Fibroblast of the aortic adventitia (primary cell): ENCODE results near the gene PCNT. TPM values are rescaled to one million over a fixed set of nuclear protein-coding genes. Genes with fewer than 3 reads are reported as not detected.

Experiments used
- DNase-seq: peaks from one replicate; pipeline ENCODE4 v3.0.0-alpha.2; 2010; ENCODE audit warnings: low read depth
- H3K4me3 ChIP-seq: 2 replicates; pipeline ENCODE4 v1.5.1; 2011; ENCODE audit warnings: low read depth, mild to moderate bottlenecking, control low read depth, low read length, moderate library complexity
- total RNA-seq: library from RNA; depleted of rRNA; stranded (reverse); fragments of >200 nt; gene quantifications from 2 replicates; pipeline ENCODE4 v1.2.3, GENCODE V29; 2012; ENCODE audit warnings: low replicate concordance
- TF ChIP-seq, protein P1 (sequence below): IDR thresholded peaks from 2 replicates; pipeline ENCODE4 v1.5.1; 2011; ENCODE audit warnings: mild to moderate bottlenecking, low read length, control low read depth, inconsistent platforms; ENCODE audit not compliant: insufficient read depth

The PCNT gene
- total RNA-seq, 1 donor, result 27.8 TPM

DNA sequence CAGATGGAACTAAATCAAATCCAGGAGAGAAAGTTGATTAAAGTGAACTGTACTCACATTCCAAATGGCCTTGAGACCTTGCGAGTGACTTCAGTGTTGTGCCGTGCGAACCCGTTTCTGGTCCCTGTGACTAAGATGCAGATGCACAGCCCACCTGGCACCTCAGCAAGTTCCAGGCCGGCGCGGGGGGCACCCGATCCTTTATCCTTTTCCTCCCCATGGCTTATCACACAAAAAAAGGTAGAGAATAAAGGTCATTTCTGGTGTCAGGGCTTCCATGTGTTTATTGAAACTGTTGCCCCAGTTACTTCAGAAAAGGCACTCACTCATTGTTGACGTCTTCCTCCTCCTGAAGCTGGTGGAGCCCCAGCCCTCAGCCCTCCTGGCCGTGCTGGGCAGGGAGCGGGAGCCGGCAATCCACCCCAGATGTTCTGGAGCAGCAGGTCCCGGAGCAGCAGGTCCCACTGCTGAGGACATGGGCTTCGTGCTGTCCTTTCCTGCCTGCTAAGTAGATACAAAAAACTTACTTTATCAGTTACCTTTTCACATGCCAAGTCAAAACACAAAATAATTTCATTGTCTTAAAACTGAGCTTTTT lies 53.0 kb downstream of the PCNT start:
- no peak overlapping the region for H3K4me3 ChIP-seq
- TF ChIP-seq, protein P1, sequence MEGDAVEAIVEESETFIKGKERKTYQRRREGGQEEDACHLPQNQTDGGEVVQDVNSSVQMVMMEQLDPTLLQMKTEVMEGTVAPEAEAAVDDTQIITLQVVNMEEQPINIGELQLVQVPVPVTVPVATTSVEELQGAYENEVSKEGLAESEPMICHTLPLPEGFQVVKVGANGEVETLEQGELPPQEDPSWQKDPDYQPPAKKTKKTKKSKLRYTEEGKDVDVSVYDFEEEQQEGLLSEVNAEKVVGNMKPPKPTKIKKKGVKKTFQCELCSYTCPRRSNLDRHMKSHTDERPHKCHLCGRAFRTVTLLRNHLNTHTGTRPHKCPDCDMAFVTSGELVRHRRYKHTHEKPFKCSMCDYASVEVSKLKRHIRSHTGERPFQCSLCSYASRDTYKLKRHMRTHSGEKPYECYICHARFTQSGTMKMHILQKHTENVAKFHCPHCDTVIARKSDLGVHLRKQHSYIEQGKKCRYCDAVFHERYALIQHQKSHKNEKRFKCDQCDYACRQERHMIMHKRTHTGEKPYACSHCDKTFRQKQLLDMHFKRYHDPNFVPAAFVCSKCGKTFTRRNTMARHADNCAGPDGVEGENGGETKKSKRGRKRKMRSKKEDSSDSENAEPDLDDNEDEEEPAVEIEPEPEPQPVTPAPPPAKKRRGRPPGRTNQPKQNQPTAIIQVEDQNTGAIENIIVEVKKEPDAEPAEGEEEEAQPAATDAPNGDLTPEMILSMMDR, result no peak
- DNase-seq, result no peak

DNA sequence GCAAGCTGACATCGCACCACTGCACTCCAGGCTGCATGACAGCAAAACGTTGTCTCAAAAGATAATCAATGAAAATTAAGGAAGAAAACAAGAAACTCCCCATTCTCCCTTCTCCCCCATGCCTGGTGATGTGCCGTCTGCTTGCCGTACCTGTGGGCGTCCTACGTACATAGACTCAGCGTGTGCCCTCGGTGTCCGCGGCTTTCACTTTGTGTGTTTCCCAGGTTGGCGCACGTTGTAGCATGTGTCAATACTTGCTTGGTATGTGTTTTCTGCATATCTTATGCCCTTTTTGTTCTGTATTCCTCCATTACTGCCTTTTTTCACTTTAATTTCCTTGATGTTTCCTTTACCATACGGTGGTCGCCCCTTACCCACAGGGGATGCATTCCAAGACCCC lies 53.8 kb downstream of the PCNT start:
- TF ChIP-seq, protein P1, result no peak
- DNase-seq, result no peak
- H3K4me3 ChIP-seq, result no peak overlapping the region

DNA sequence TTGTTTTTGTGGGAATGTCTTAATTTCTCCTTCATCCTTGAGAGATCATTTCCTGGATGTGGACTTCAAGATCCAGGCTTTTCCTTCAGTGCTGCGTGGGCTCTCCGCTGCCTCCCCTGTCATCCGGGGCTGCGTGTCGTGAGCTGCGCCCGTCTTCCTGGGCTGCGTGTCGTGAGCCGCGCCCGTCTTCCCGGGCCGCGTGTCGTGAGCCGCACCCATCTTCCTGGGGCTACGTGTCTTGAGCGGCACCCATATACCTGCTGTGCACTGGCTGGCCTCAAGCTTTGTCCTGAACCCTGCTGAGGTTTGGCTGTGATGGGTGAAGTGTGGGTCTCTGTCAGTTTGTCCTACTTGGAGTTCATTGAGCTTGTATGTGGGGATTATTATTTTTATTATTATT lies 55.1 kb downstream of the PCNT start:
- H3K4me3 ChIP-seq, result no peak overlapping the region
- no peak for DNase-seq
- TF ChIP-seq, protein P1, result no peak

DNA sequence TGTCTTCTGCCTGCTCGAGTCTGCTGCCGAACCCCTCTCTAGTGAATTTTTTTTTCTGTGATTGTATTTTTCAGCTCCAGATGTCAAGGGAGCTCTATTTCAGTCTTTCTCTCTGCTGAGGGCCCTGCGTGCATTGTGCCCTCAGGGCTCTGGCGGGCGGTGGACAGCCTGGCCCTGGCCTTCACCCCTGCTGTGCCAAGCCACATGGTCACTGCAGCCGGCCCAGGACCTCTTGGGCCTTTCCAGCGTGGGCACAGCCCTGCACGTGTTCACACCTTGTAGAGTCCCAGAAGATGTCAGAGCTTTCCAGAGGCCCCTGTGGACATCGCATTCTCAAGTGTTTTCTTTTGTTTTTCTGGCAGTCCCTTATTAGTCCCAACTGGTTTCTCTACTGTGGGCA lies 55.7 kb downstream of the PCNT start:
- H3K4me3 ChIP-seq, result no peak overlapping the region
- DNase-seq, result no peak
- TF ChIP-seq, protein P1, result no peak

DNA sequence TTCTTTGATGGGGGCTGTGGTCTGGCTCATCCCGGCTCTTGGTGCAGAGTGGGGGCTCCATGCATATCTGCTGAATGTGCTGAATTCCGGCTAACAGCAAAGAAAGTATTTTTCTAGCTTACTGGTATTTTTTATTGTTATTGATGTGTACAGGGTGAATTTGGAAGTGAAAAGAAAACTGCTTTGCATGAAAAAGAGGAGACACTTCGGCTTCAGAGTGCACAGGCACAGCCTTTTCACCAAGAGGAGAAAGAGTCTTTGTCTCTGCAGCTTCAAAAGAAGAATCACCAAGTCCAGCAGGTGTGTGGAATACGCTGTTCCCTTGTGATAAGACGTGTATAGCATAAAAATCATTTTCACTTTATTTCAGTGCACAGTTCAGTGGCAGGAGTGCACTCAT lies 57.6 kb downstream of the PCNT start:
- no peak overlapping the region for H3K4me3 ChIP-seq
- TF ChIP-seq, protein P1, result no peak
- no peak for DNase-seq

DNA sequence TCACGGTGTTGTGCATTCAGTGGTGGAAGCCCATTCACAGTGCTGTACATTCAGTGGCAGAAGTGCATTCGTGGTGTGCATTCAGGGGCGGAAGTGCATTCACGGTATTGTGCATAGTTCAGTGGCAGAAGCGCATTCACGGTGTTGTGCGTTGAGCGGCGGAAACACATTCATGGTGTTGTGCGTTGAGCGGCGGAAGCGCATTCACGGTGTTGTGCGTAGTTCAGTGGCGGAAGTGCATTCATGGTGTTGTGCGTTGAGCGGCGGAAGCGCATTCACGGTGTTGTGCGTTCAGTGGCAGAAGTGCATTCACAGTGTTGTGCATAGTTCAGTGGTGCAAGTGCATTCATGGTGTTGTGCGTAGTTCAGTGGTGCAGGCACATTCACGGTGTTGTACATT lies 60.6 kb downstream of the PCNT start:
- H3K4me3 ChIP-seq, result no peak overlapping the region
- TF ChIP-seq, protein P1, result no peak
- DNase-seq, result no peak
